ENCODE measurements around the gene GBP5.

DNA sequence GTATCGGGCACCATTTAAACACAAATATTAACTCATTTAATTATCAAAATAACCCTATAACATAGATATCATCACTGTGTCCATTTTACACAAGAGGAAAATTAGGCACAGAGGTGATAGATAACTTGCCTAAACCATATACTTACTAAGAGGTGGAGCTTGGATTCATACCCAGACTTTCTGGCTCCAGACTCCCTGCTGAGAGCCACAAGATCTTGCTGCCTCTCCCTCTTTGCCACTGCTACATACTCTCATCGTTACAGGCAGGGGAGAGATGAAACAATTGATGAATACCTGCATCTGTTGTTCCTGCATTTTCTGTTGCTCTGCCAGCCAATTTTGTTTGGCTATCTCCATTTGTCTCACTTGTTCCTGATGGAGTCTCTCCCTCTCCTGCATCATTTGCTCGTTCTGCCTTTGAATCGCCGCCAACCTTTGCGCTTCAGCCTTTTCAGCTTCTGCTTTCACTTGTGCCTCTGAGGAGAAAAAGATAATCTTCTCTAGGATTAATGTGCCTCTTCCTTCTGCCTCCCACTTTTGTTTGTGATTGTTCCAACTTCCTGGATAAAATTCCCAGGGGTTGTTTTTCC lies 10.6 kb downstream of the GBP5 start:
- TF ChIP-seq POLR2A (IDR thresholded peaks at IDR 0.05; ENCODE audit: low read length) (no peak), RAD21 (conservative IDR thresholded peaks at IDR 0.05 in 1 of 2, IDR thresholded peaks at IDR 0.05 in 1 of 2) (no peak), HMGXB4 (CRISPR knock-in tag; IDR thresholded peaks at IDR 0.05; ENCODE audit: borderline replicate concordance) (no peak), ELK1 (IDR thresholded peaks at IDR 0.05; ENCODE audit: low read depth, low read length) (no peak), JUN (IDR thresholded peaks at IDR 0.05) (no peak), HDAC2 (IDR thresholded peaks at IDR 0.05) (no peak)
- TF ChIP-seq, protein P1, sequence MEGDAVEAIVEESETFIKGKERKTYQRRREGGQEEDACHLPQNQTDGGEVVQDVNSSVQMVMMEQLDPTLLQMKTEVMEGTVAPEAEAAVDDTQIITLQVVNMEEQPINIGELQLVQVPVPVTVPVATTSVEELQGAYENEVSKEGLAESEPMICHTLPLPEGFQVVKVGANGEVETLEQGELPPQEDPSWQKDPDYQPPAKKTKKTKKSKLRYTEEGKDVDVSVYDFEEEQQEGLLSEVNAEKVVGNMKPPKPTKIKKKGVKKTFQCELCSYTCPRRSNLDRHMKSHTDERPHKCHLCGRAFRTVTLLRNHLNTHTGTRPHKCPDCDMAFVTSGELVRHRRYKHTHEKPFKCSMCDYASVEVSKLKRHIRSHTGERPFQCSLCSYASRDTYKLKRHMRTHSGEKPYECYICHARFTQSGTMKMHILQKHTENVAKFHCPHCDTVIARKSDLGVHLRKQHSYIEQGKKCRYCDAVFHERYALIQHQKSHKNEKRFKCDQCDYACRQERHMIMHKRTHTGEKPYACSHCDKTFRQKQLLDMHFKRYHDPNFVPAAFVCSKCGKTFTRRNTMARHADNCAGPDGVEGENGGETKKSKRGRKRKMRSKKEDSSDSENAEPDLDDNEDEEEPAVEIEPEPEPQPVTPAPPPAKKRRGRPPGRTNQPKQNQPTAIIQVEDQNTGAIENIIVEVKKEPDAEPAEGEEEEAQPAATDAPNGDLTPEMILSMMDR (IDR thresholded peaks at IDR 0.05) = no peak

Measured in A549 (cell line).